GM13976 (cell line): ENCODE data around the gene C10orf105.

Source experiments
- DNase-seq: peaks from one replicate; pipeline ENCODE4 v3.0.0; 2012; ENCODE audit warnings: low spot score
- in situ Hi-C: fragments of 300-500 bp; cut with MboI; formaldehyde crosslinking; loops from one replicate; pipeline ENCODE4 v1.12.0; 2022; ENCODE audit warnings: low sequenced_read_pairs, mixed read lengths, inconsistent platforms; ENCODE audit not compliant: unreplicated experiment
- TF ChIP-seq, protein P1 (sequence below): IDR thresholded peaks from 2 replicates; pipeline ENCODE4 v1.5.1; 2012; ENCODE audit warnings: borderline replicate concordance, mild to moderate bottlenecking; ENCODE audit not compliant: insufficient read depth; ENCODE audit errors: extremely low read depth, missing control alignments, control extremely low read depth

C10orf105 gene

DNA sequence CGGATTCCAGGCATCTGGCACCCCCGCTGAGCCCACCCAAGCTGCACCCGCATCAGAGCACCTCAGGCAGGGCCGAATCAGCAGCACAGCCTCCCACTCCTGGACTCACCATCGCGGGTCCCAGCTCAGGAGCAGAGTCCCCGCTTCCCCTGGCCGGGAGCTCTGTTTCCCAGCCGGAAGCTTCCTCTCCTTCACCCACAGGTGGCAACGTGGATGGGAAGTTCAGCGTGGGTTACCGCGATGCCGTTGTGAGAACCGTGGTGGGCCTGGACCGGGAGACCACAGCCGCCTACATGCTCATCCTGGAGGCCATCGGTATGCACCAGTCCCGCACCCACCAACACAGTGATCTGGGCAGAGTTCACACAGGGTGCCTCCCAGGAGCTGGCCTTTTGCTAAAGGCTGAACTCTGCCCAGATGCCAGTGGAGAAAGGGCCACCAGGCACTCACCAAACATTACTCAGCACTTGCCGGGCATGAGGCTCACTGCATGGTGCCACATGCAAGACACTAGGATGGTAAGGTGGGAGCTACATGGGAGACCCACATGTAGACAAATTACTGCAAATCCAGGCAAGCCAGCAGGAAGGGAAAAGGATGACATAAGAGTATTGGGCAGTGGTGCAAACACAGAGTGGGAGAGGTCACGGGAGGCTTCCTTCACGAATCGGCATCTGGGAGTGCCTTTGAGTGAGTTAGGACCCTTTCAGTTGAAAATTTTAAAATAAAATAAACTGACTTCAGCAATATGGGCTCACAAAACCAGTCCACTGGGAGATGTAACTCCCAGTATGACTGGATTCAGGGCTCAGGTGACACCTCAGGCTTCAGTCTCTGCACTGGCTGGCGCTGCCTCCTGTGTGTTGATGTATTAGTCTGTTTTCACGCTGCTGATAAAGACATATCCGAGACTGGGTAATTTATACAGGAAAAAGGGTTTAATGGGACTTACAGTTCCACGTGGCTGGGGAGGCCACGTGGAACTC lies 10.4 kb downstream of the C10orf105 start:
- in situ Hi-C loops, result loop anchor here (10.0 kb wide), 2 partner anchors 324 to 394 kb away; partner anchors contain the start of gene SLC29A3
- DNase-seq, result no peak
- TF ChIP-seq, protein P1, sequence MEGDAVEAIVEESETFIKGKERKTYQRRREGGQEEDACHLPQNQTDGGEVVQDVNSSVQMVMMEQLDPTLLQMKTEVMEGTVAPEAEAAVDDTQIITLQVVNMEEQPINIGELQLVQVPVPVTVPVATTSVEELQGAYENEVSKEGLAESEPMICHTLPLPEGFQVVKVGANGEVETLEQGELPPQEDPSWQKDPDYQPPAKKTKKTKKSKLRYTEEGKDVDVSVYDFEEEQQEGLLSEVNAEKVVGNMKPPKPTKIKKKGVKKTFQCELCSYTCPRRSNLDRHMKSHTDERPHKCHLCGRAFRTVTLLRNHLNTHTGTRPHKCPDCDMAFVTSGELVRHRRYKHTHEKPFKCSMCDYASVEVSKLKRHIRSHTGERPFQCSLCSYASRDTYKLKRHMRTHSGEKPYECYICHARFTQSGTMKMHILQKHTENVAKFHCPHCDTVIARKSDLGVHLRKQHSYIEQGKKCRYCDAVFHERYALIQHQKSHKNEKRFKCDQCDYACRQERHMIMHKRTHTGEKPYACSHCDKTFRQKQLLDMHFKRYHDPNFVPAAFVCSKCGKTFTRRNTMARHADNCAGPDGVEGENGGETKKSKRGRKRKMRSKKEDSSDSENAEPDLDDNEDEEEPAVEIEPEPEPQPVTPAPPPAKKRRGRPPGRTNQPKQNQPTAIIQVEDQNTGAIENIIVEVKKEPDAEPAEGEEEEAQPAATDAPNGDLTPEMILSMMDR, result no peak

GRCh38 chr10:71708301-71708703 lies 11.3 kb downstream of the C10orf105 start:
- in situ Hi-C loops, result loop anchor here (10.0 kb wide), 2 partner anchors 324 to 394 kb away; partner anchors contain the start of gene SLC29A3
- peak; percentile 84 for DNase-seq
- TF ChIP-seq, protein P1, result peak; percentile 96

GRCh38 chr10:71707240-71707789 lies 12.3 kb downstream of the C10orf105 start:
- TF ChIP-seq, protein P1, result no peak
- in situ Hi-C loops, result loop anchor here (10.0 kb wide), 2 partner anchors 323 to 393 kb away; partner anchors contain the start of gene SLC29A3
- DNase-seq, result no peak

GRCh38 chr10:71706216-71707121 lies 13.1 kb downstream of the C10orf105 start:
- TF ChIP-seq, protein P1, result no peak
- in situ Hi-C loops, result loop anchor here (10.0 kb wide), 2 partner anchors 322 to 392 kb away; partner anchors contain the start of gene SLC29A3
- DNase-seq, result no peak

GRCh38 chr10:71705582-71705981 lies 14.0 kb downstream of the C10orf105 start:
- in situ Hi-C loops, result loop anchor here (10.0 kb wide), 2 partner anchors 321 to 391 kb away; partner anchors contain the start of gene SLC29A3
- TF ChIP-seq, protein P1, result no peak
- no peak for DNase-seq
